Adipocyte (in vitro differentiated cells): ENCODE data around the gene CRACDL.
A peak's percentile ranks its signal among the peaks of the same experiment; 100 is the strongest.

Source experiments
- DNase-seq: peaks from one replicate; pipeline ENCODE4 v3.0.0-alpha.2; 2015; ENCODE audit warnings: low read depth
- H3K27me3 ChIP-seq: replicated peaks from 2 replicates; pipeline ENCODE4 v1.7.0; 2013; ENCODE audit warnings: mild to moderate bottlenecking, low read length, moderate library complexity; ENCODE audit not compliant: control insufficient read depth, insufficient read depth
- H3K36me3 ChIP-seq: 2 replicates; pipeline ENCODE4 v1.7.0; 2013; ENCODE audit warnings: low read length, mild to moderate bottlenecking, moderate library complexity; ENCODE audit not compliant: control insufficient read depth, insufficient read depth, severe bottlenecking
- H3K4me1 ChIP-seq: 2 replicates; pipeline ENCODE4 v1.7.0; 2013; ENCODE audit warnings: mild to moderate bottlenecking, low read length, moderate library complexity; ENCODE audit not compliant: control insufficient read depth, insufficient read depth
- H3K4me3 ChIP-seq: 2 replicates; pipeline ENCODE4 v1.7.0; 2013; ENCODE audit warnings: mild to moderate bottlenecking, low read length, moderate library complexity
- H3K9ac ChIP-seq: 2 replicates; pipeline ENCODE4 v1.7.0; 2013; ENCODE audit warnings: mild to moderate bottlenecking, low read length, moderate library complexity
- H3K9me3 ChIP-seq: 2 replicates; pipeline ENCODE4 v1.7.0; 2013; ENCODE audit warnings: mild to moderate bottlenecking, low read length, moderate library complexity; ENCODE audit not compliant: control insufficient read depth

Gene CRACDL, protein sequence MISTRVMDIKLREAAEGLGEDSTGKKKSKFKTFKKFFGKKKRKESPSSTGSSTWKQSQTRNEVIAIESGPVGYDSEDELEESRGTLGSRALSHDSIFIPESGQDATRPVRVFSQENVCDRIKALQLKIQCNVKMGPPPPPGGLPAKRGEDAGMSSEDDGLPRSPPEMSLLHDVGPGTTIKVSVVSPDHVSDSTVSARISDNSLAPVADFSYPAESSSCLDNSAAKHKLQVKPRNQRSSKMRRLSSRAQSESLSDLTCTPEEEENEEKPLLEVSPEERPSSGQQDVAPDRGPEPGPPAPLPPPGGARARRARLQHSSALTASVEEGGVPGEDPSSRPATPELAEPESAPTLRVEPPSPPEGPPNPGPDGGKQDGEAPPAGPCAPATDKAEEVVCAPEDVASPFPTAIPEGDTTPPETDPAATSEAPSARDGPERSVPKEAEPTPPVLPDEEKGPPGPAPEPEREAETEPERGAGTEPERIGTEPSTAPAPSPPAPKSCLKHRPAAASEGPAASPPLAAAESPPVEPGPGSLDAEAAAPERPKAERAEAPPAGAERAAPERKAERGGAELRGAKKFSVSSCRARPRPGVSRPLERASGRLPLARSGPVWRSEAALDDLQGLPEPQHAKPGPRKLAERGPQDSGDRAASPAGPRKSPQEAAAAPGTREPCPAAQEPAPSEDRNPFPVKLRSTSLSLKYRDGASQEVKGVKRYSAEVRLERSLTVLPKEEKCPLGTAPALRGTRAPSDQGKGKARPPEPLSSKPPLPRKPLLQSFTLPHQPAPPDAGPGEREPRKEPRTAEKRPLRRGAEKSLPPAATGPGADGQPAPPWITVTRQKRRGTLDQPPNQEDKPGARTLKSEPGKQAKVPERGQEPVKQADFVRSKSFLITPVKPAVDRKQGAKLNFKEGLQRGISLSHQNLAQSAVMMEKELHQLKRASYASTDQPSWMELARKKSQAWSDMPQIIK

GRCh38 chr2:98935777-98936352 is at the start of gene CRACDL:
TSS of gene CRACDL (minus strand) at chr2:98936225. CDS start at chr2:98846800, 89,425 bp downstream.
- Histone ChIP-seq H3K9ac (no peak within 1 kb of the TSS), H3K4me3 (peak within 1 kb of the TSS; percentile 61), H3K9me3 (no peaks in the 10 kb centered on the region), H3K4me1 (no peaks in the 10 kb centered on the region), H3K27me3 (peaks cover 58% of the 10 kb centered on the region), H3K36me3 (no peaks in the 10 kb centered on the region)
- DNase-seq = peak; percentile 74

DNA sequence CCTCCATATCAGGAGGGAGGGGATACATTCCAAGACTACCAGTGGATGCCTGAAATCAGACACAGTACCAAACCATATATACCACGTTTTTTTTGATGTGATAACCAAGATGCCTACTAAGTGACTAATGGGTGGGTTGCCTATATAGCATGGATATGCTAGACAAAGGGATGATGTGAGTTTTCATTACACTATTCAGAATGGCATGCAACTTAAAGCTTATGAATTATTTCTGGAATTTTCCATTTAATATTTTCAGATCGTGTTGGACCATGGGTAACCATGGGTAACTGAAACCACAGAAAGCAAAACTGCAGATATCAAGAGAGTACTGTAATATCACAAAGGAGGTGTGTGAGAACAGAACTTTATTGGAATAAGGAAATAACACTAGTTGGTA is 39.6 kb upstream of the CRACDL start:
- Histone ChIP-seq H3K4me1 (no peaks in the 10 kb centered on the region), H3K27me3 (no peaks in the 10 kb centered on the region), H3K36me3 (no peaks in the 10 kb centered on the region), H3K4me3 (no peak overlapping the region), H3K9me3 (peaks cover 26% of the 10 kb centered on the region), H3K9ac (no peak overlapping the region)
- no peak for DNase-seq

GRCh38 chr2:98972582-98973167 is 36.6 kb upstream of the CRACDL start:
- H3K9me3 ChIP-seq = peaks cover 53% of the 10 kb centered on the region
- no peaks in the 10 kb centered on the region for H3K27me3 ChIP-seq
- DNase-seq = no peak
- H3K36me3 ChIP-seq = no peaks in the 10 kb centered on the region
- no peak overlapping the region for H3K4me3 ChIP-seq
- H3K9ac ChIP-seq = no peak overlapping the region
- no peaks in the 10 kb centered on the region for H3K4me1 ChIP-seq

DNA sequence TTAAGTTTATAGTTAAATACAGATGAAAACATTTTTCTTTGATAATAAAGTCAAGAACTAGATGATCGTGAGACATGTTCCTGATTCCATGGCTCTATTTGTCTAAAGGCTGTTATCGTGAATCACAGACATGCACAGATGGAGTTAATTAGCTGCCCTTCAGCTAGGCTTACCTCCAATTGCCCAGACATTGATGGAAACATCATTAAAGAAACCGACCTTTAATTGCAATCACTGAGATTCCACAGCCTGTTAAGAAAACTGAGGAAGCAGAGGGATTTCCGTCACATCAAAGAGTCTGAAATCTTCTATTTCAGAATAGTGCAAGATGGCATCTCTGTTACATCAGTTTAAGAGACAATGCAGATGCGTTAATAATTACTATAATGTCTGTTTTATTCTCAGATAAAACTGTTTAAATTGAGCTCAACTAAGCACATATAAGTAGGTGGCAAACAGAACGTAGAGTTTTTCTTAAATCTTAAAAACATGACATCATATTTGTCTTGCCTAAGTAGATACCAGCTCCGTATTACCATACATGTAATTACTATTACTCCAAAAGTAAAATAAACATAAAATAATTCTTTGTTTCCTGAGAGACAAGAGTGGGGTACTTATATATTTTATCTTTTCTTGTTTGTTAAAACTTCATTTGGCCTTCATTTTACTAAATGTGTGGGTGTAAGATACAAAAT is 23.9 kb upstream of the CRACDL start:
- Histone ChIP-seq H3K4me1 (no peaks in the 10 kb centered on the region), H3K9me3 (peaks cover 8% of the 10 kb centered on the region), H3K4me3 (no peak overlapping the region), H3K36me3 (no peaks in the 10 kb centered on the region), H3K9ac (no peak overlapping the region), H3K27me3 (no peaks in the 10 kb centered on the region)
- DNase-seq = peak; percentile 38

- Histone ChIP-seq H3K4me1 (peaks cover 9% of the 10 kb centered on the region), H3K4me3 (no peak overlapping the region), H3K9me3 (no peaks in the 10 kb centered on the region), H3K36me3 (no peaks in the 10 kb centered on the region), H3K9ac (no peak overlapping the region), H3K27me3 (no peaks in the 10 kb centered on the region)
- DNase-seq = peak; percentile 64
Observed at GRCh38 chr2:98952966-98953365, 16.9 kb upstream of the CRACDL start.

DNA sequence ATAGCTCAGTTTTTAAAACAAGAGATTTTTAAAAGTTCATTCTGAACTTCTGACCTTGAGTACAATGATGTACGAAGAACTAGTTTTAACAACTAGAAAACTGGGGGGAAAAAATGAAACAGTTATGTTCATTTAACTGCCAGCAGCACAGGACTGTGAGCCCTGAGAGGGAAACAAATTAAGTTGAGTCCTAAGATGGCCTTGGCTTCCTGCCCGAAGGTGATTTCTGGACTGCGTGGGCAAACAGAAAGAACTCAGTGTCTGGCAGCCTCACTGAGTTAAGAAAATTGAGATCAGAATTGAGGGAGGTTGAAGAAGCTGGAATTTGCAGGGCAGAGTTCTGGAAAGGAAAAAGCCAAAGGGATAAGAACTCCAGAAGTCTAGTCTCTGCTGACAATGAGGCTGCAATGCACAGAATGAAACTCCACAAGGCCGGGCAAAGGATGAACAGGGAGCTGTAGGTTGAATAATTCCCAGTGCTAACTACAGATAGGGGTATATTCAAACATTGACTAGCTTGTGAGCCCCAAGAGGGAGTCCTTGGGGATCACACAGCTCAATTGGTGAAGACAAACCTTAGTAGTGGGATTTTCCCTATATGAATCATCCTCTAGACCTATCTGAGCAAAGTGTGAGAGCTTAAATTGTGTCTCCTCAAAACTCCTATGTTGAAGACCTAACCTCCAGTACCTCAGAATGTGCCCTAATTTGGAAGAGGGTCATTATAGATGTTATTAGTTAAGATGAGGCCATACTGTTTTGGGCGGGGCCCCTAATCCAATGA is 13.1 kb upstream of the CRACDL start:
- H3K36me3 ChIP-seq = no peaks in the 10 kb centered on the region
- H3K4me3 ChIP-seq = no peak overlapping the region
- DNase-seq = peak; percentile 39
- no peak overlapping the region for H3K9ac ChIP-seq
- no peaks in the 10 kb centered on the region for H3K9me3 ChIP-seq
- H3K27me3 ChIP-seq = no peaks in the 10 kb centered on the region
- H3K4me1 ChIP-seq = peaks cover 9% of the 10 kb centered on the region

DNA sequence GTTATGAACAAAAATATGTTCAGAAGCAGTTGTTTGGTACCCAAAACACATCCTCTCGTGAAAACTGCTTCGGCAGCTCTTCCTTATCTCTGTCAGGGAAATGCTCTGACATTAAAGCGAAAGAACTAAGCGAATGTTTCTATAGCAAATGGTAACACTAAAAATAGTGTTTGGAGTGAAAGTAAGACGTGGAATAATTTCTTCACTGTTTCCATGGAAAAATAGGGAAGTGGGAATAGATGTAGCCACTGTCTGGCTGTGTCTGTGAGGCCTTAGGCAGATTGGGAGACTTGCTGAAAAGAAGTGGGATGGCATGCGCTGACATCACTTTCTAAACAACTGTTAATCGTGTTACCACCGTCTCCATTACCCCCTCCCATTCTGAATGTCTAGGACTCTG is 11.5 kb upstream of the CRACDL start:
- Histone ChIP-seq H3K36me3 (no peaks in the 10 kb centered on the region), H3K4me1 (peaks cover 1% of the 10 kb centered on the region), H3K4me3 (no peak overlapping the region), H3K27me3 (no peaks in the 10 kb centered on the region), H3K9me3 (no peaks in the 10 kb centered on the region), H3K9ac (no peak overlapping the region)
- no peak for DNase-seq

DNA sequence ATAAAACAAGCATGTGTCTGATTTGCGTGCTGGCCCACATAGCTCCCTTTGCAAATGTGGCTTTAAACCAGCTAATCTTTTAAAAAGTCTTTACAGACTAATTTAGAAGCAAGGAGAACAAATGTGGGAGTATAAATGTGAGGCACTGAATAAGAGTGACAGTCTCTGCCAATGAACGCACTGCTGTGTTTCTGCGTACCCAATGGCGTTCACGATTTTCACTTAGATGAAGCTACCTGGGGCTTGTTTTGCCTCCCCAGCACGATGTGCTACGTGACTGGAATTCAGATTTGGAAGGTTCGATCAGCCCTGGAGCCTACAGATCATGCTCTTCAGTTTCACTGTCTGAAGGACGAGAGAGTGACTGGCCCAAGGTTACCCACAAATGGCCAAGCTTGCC is 10.8 kb upstream of the CRACDL start:
- H3K9ac ChIP-seq = no peak overlapping the region
- no peaks in the 10 kb centered on the region for H3K9me3 ChIP-seq
- DNase-seq = no peak
- H3K4me1 ChIP-seq = no peaks in the 10 kb centered on the region
- no peaks in the 10 kb centered on the region for H3K36me3 ChIP-seq
- no peak overlapping the region for H3K4me3 ChIP-seq
- no peaks in the 10 kb centered on the region for H3K27me3 ChIP-seq

- Histone ChIP-seq H3K36me3 (no peaks in the 10 kb centered on the region), H3K4me1 (no peaks in the 10 kb centered on the region), H3K27me3 (no peaks in the 10 kb centered on the region), H3K4me3 (no peak overlapping the region), H3K9ac (no peak overlapping the region), H3K9me3 (no peaks in the 10 kb centered on the region)
- DNase-seq = peak; percentile 87
Observed at GRCh38 chr2:98944775-98945174, 8.8 kb upstream of the CRACDL start.

- H3K4me3 ChIP-seq = no peak overlapping the region
- H3K36me3 ChIP-seq = no peaks in the 10 kb centered on the region
- no peaks in the 10 kb centered on the region for H3K4me1 ChIP-seq
- H3K27me3 ChIP-seq = peaks cover 33% of the 10 kb centered on the region
- H3K9me3 ChIP-seq = no peaks in the 10 kb centered on the region
- no peak for DNase-seq
- H3K9ac ChIP-seq = no peak overlapping the region
Observed at GRCh38 chr2:98940102-98940501, 4.1 kb upstream of the CRACDL start.
